22Rv1 (cell line): ENCODE data around the gene IPCEF1.

Source experiments
- CTCF ChIP-seq: fragments of 450-650 bp; IDR thresholded peaks from 2 replicates; pipeline ENCODE4 v1.5.1; 2017; ENCODE audit warnings: mild to moderate bottlenecking
- ZFX ChIP-seq: fragments of 450-650 bp; IDR thresholded peaks from 2 replicates; pipeline ENCODE4 v1.6.1; 2017; ENCODE audit warnings: antibody characterized with exemption, borderline replicate concordance

GRCh38 chr6:154379585-154379984, 23.0 kb upstream of the IPCEF1 start:
- no peak for TF ChIP-seq CTCF
- TF ChIP-seq ZFX = no peak
